Endothelial cell of umbilical vein (primary cell): ENCODE measurements around the gene CDK15. TPM values are rescaled to one million over a fixed set of nuclear protein-coding genes. Genes with fewer than 3 reads are reported as not detected.

ENCODE experiments used
- BruUV-seq: library from RNA; stranded (reverse); fragments of 400-500 nt; replicated peaks from 2 replicates; lab custom pipeline; 2021; lab: Mats Ljungman, UMichigan
- CTCF ChIA-PET: fragments of 300-600, 350-600 bp; sonication (Branson Sonifier 250); formaldehyde crosslinking; loops from one replicate; lab custom pipeline; 2021; ENCODE audit warnings: antibody characterized with exemption, inconsistent platforms; lab: Charles Lee
- POLR2A ChIA-PET: fragments of 300-600, 350-600 bp; sonication (Branson Sonifier 250); formaldehyde crosslinking; loops from one replicate; lab custom pipeline; 2021; ENCODE audit warnings: antibody characterized with exemption, inconsistent platforms; lab: Charles Lee
- DNase-seq: peaks from one replicate; pipeline ENCODE4 v3.0.0-alpha.2; 2011; ENCODE audit warnings: low read depth, low spot score
- FAIRE-seq: peaks from 2 replicates; lab custom pipeline; 2011; peaks lifted over from hg19 to GRCh38; lab: Jason Lieb, UNC
- H2AFZ ChIP-seq: 2 replicates; pipeline ENCODE4 v1.6.0; 2012; ENCODE audit warnings: low read depth, low read length, control low read depth, inconsistent platforms
- H3K27ac ChIP-seq: 2 replicates; pipeline ENCODE4 v1.5.1; 2011; ENCODE audit warnings: low read depth, mild to moderate bottlenecking, control low read depth, low read length, moderate library complexity; ENCODE audit not compliant: insufficient read depth
- H3K27me3 ChIP-seq, 2 experiments: 2 replicates each; pipeline versions ENCODE4 v1.6.0 to v1.6.1; 2011; ENCODE audit warnings: low read length in 2 of 2, mixed read lengths in 1 of 2; ENCODE audit not compliant: control insufficient read depth in 2 of 2, insufficient read depth in 2 of 2
- H3K36me3 ChIP-seq, 2 experiments: 2 replicates in 1 of 2; 3 replicates in 1 of 2; pipeline ENCODE4 v1.5.1; 2011; ENCODE audit warnings: low read length in 2 of 2, mild to moderate bottlenecking in 1 of 2, moderate library complexity in 1 of 2; ENCODE audit not compliant: control insufficient read depth in 2 of 2, insufficient read depth in 2 of 2; ENCODE audit errors: extremely low read depth in 1 of 2
- H3K4me1 ChIP-seq: 3 replicates; pipeline ENCODE4 v1.5.1; 2011; ENCODE audit warnings: mild to moderate bottlenecking, low read length; ENCODE audit not compliant: control insufficient read depth, insufficient read depth; ENCODE audit errors: extremely low read depth
- H3K4me2 ChIP-seq: 2 replicates; pipeline ENCODE4 v1.6.1; 2011; ENCODE audit warnings: low read length, control low read depth, mixed read lengths; ENCODE audit not compliant: insufficient read depth
- H3K4me3 ChIP-seq, 3 experiments: fragments of 200-600 bp in 1 of 3; sonication (generic), shearing (Covaris generic) in 1 of 3; replicated peaks in 1 of 3; 2 replicates each; pipeline ENCODE4 v1.5.1; 2011 to 2016; ENCODE audit warnings: control low read depth in 3 of 3, low read length in 3 of 3, mild to moderate bottlenecking in 2 of 3, inconsistent platforms in 1 of 3, low read depth in 1 of 3, moderate library complexity in 1 of 3; ENCODE audit not compliant: insufficient read depth in 1 of 3
- H3K79me2 ChIP-seq: 2 replicates; pipeline ENCODE4 v1.6.0; 2012; ENCODE audit warnings: low read length, inconsistent platforms; ENCODE audit not compliant: control insufficient read depth, insufficient read depth
- H3K9ac ChIP-seq: replicated peaks from 2 replicates; pipeline ENCODE3; 2011; ENCODE audit warnings: low read length, control low read depth; ENCODE audit not compliant: insufficient read depth; ENCODE audit errors: extremely low read depth
- H3K9me1 ChIP-seq: replicated peaks from 3 replicates; pipeline ENCODE4 v1.6.0; 2011; ENCODE audit warnings: mild to moderate bottlenecking, low read length; ENCODE audit not compliant: control insufficient read depth, insufficient read depth; ENCODE audit errors: extremely low read depth
- H3K9me3 ChIP-seq: replicated peaks from 2 replicates; pipeline ENCODE4 v1.5.1; 2012; ENCODE audit warnings: low read length, inconsistent platforms; ENCODE audit not compliant: control insufficient read depth, insufficient read depth
- H4K20me1 ChIP-seq: replicated peaks from 2 replicates; pipeline ENCODE3; 2011; ENCODE audit warnings: mild to moderate bottlenecking, low read length; ENCODE audit not compliant: control insufficient read depth, insufficient read depth; ENCODE audit errors: extremely low read depth
- CTCF ChIP-seq, 2 donors: IDR thresholded peaks; 1 replicate in 1 of 2; 2 replicates in 1 of 2; pipeline ENCODE4 v1.5.1; 2011; ENCODE audit warnings: low read length in 2 of 2, mild to moderate bottlenecking in 2 of 2, moderate library complexity in 2 of 2, control low read depth in 1 of 2, inconsistent platforms in 1 of 2, low read depth in 1 of 2; ENCODE audit not compliant: insufficient read depth in 1 of 2; ENCODE audit errors: extremely low read depth in 1 of 2
- EZH2 ChIP-seq: IDR thresholded peaks from 2 replicates; pipeline ENCODE4 v1.6.1; 2012; ENCODE audit warnings: borderline replicate concordance, low read depth, mild to moderate bottlenecking, moderate library complexity, low read length, inconsistent platforms; ENCODE audit not compliant: severe bottlenecking
- FOS ChIP-seq: IDR thresholded peaks from 2 replicates; pipeline ENCODE4 v1.6.1; 2011; ENCODE audit warnings: mild to moderate bottlenecking, low read length, moderate library complexity, borderline replicate concordance; ENCODE audit not compliant: insufficient read depth
- GATA2 ChIP-seq: IDR thresholded peaks from 2 replicates; pipeline ENCODE4 v1.7.0; 2011; ENCODE audit warnings: low read depth, mild to moderate bottlenecking, moderate library complexity, mixed read lengths, low read length; ENCODE audit not compliant: insufficient read length, insufficient read depth
- JUN ChIP-seq: IDR thresholded peaks from 2 replicates; pipeline ENCODE4 v1.6.1; 2011; ENCODE audit warnings: borderline replicate concordance, low read depth; ENCODE audit not compliant: insufficient read length, insufficient read depth
- MAX ChIP-seq: IDR thresholded peaks from 2 replicates; pipeline ENCODE4 v1.6.1; 2011; ENCODE audit not compliant: insufficient read depth, insufficient read length
- MYC ChIP-seq: IDR thresholded peaks from one replicate; pipeline ENCODE4 v1.6.1; 2011; ENCODE audit warnings: mild to moderate bottlenecking, low read depth, low read length
- POLR2A ChIP-seq: IDR thresholded peaks from 2 replicates; pipeline ENCODE4 v1.6.1; 2012; ENCODE audit warnings: low read depth, mild to moderate bottlenecking, control low read depth, low read length
- POLR2AphosphoS5 ChIP-seq: IDR thresholded peaks from 2 replicates; pipeline ENCODE4 v1.6.1; 2012; ENCODE audit warnings: low read depth, mild to moderate bottlenecking, control low read depth, low read length, moderate library complexity; ENCODE audit not compliant: insufficient read depth
- dilution Hi-C: fragments of 300-500 bp; cut with MboI; formaldehyde crosslinking; loops from one replicate; pipeline ENCODE4 v1.15.0; 2019; ENCODE audit warnings: low sequenced_read_pairs; ENCODE audit not compliant: extremely low pct_ligation_motif_present
- intact Hi-C: fragments of 100-400 bp; cut with micrococcal nuclease; formaldehyde crosslinking; loops from one replicate; pipeline ENCODE4 v1.10.0; 2022
- polyA plus RNA-seq, 4 experiments: library from polyadenylated mRNA; depleted of rRNA in 3 of 4; stranded (reverse) in 3 of 4; unstranded in 1 of 4; fragments of >200 nt; gene quantifications; 2 replicates each; pipeline versions ENCODE4 v1.2.1 to v1.2.3, GENCODE V29; 2011 to 2012; ENCODE audit warnings: missing spikeins in 1 of 4
- total RNA-seq: library from RNA; stranded (reverse); gene quantifications from 2 replicates; pipeline ENCODE4 v1.2.3, GENCODE V29; 2021

Gene CDK15
- total and polyA plus RNA-seq, 2 donors (not counting 3 experiments of a cell fraction or from before 2014, with no cell fraction given) = not detected

GRCh38 chr2:201919308-201919634 lies 112.9 kb downstream of the CDK15 start:
- CTCF ChIA-PET = interaction anchor here (0.7 to 1.4 kb wide), 2 partner anchors 10 to 11 kb away, joined by 3 to 6 read pairs; no protein-coding TSS in a partner anchor
- dilution Hi-C loops = no loop called here

More at GRCh38 chr2:201919308-201919634, 112.9 kb downstream of the CDK15 start:
- intact Hi-C loops = no loop called here
- no peaks in the 10 kb centered on the region for H4K20me1 ChIP-seq
- no peak overlapping the region for H3K4me2 ChIP-seq
- no TSS peak for BruUV-seq
- TF ChIP-seq CTCF (IDR thresholded peaks at IDR 0.05; ENCODE audit: extremely low read depth in 1 of 2, insufficient read depth in 1 of 2, low read depth in 1 of 2, low read length in 2 of 2) (no peak), FOS (no peak), POLR2A (no peak), MAX (no peak), MYC (no peak), GATA2 (no peak), POLR2AphosphoS5 (no peak), JUN (no peak), EZH2 (no peak)
- H3K27ac ChIP-seq = no peak overlapping the region
- H3K4me1 ChIP-seq = no peaks in the 10 kb centered on the region
- H3K9me3 ChIP-seq = no peaks in the 10 kb centered on the region
- DNase-seq (no peak), FAIRE-seq (no peak)
- H3K27me3 ChIP-seq = peaks cover 10 to 13% of the 10 kb centered on the region in 2 experiments
- H3K9me1 ChIP-seq = no peaks in the 10 kb centered on the region
- POLR2A ChIA-PET = no interaction called here
- no peak overlapping the region for H3K9ac ChIP-seq
- no peak overlapping the region for H3K4me3 ChIP-seq
- no peak overlapping the region for H2AFZ ChIP-seq
- no peaks in the 10 kb centered on the region for H3K36me3 ChIP-seq
- no peaks in the 10 kb centered on the region for H3K79me2 ChIP-seq
